ENCODE data around the gene RGS10.
A peak's percentile ranks its signal among the peaks of the same experiment; 100 is the strongest.

The RGS10 gene

DNA sequence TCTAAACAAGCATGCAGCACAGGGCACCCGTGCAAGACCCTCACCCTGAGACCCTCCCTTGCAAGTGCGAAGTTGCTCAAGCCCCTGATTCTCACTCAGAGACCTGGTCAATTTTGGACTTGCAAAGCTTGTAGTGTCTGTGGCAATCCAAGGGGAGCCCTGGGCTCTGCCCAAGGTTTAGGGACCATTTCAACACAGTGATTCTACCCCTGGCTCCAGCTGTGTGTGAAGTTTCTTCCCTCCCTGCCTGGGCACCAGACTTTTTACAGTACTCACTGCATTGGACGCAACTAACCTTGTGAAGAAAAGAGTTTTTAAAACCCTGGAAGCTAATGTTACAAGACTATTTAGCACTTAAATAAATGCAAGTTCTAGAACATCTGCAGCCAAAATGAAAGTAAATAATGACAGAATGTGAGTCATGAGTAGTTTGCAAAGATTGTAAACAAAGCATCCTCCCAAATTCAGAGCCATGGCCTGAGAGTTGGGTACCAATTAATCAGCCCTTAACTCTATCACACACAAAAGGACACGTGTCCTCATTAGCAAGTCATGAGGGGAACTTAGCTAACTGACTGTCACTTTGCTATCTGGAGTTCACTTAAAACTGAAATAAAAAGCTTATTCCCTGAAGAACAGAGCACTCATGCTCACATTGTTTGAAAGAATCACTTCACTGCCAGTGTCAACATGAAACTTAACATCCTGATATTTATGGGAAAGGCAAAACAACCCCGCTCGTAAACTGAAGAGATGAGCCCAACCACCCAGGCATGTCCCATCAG lies 48.1 kb downstream of the RGS10 start:
- Mint-ChIP-seq H3K4me3 (no peak overlapping the region), H3K4me1 (peaks cover 64% of the 10 kb centered on the region), H3K36me3 (ENCODE audit: low read depth) (no peaks in the 10 kb centered on the region), H3K27ac (peak overlapping the region; percentile 74), H3K27me3 (ENCODE audit: low read depth, poor library complexity) (peaks cover 5% of the 10 kb centered on the region), H3K9me3 (no peaks in the 10 kb centered on the region)
- TF ChIP-seq, protein P1, sequence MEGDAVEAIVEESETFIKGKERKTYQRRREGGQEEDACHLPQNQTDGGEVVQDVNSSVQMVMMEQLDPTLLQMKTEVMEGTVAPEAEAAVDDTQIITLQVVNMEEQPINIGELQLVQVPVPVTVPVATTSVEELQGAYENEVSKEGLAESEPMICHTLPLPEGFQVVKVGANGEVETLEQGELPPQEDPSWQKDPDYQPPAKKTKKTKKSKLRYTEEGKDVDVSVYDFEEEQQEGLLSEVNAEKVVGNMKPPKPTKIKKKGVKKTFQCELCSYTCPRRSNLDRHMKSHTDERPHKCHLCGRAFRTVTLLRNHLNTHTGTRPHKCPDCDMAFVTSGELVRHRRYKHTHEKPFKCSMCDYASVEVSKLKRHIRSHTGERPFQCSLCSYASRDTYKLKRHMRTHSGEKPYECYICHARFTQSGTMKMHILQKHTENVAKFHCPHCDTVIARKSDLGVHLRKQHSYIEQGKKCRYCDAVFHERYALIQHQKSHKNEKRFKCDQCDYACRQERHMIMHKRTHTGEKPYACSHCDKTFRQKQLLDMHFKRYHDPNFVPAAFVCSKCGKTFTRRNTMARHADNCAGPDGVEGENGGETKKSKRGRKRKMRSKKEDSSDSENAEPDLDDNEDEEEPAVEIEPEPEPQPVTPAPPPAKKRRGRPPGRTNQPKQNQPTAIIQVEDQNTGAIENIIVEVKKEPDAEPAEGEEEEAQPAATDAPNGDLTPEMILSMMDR (IDR thresholded peaks at IDR 0.05), result no peak
- DNase-seq, result no peak

DNA sequence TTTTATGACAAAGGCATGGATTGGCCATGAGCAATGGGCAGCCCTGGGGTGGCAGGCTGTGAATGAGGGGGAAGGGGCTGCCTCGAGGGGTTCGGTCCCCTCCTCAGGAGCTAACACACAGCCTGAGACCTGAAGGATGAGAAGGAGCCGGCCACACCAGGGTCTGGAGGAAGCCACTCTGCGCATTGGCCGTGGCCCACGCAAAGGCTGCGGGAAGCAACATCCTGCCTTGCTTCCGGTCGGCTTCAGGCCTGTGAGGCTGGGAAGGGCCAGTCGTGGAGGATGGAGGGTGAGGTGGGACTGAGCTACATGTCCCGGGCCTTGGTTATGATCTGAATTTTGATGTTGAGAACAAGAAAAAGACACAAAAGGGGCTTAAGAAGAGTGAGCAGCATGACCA lies 49.4 kb downstream of the RGS10 start:
- Mint-ChIP-seq H3K9me3 (no peaks in the 10 kb centered on the region), H3K27me3 (ENCODE audit: low read depth, poor library complexity) (peaks cover 5% of the 10 kb centered on the region), H3K27ac (no peak overlapping the region), H3K4me3 (no peak overlapping the region), H3K36me3 (ENCODE audit: low read depth) (no peaks in the 10 kb centered on the region), H3K4me1 (peaks cover 61% of the 10 kb centered on the region)
- TF ChIP-seq, protein P1 (IDR thresholded peaks at IDR 0.05), result no peak
- DNase-seq, result no peak

DNA sequence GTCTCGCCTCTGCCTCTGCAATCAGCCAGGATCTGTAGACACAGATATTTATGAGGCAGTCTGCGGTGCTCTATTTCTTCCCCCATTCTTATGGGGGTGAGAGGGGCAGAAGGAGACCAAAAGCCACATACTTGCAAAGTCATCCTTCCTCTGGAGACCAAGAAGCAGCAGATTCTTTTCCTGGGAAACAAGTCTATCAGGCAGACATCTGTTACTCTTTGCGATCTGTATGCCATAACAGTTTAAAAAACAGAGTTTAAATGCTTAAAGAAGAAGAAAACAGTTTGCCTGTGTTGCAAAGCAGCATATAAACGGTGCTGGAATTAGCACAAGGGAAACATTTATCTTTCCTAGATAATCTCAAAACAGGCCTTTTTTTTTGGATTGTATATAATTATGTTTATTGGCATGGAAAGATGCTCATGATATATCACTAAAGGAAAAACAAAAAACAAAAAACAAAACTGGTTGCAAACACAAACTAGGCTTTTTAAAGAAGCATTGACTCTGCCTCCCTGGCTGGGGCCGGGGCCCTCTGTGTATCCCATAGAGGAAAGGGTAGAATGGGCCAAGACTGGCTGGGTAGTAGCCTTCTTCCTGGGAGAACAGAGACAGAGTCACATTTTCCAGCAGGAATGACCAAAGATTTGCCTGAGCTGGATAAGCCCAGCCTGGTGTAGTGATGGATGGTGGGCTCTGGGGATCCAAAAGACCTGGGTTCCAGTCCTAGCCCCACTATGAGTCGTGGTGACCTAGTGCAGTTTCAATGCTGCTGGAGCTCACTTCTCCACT lies 50.4 kb downstream of the RGS10 start:
- Mint-ChIP-seq H3K4me3 (no peak overlapping the region), H3K36me3 (ENCODE audit: low read depth) (no peaks in the 10 kb centered on the region), H3K27ac (peak overlapping the region; percentile 59), H3K27me3 (ENCODE audit: low read depth, poor library complexity) (peaks cover 5% of the 10 kb centered on the region), H3K9me3 (no peaks in the 10 kb centered on the region), H3K4me1 (peaks cover 53% of the 10 kb centered on the region)
- no peak for DNase-seq
- TF ChIP-seq, protein P1 (IDR thresholded peaks at IDR 0.05), result no peak

DNA sequence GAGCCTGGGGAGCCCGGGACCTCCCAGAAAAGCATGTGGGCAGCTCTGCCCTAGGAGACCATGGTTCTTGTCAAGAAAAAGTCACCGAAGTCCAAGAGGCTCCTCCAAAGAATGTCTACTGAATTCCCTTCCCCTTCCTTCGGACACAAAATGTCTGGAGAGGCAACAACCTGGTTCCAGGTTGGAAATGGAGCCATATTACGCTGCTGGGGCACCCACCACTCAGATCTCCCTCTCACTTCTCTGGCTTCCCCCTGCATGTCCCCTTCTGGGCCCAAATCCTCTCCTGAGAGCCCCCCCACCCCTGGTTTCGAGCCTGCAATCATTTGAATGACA lies 52.6 kb downstream of the RGS10 start:
- no peak for DNase-seq
- no peak overlapping the region for H3K4me3 Mint-ChIP-seq
- H3K36me3 Mint-ChIP-seq (ENCODE audit: low read depth), result no peaks in the 10 kb centered on the region
- TF ChIP-seq, protein P1 (IDR thresholded peaks at IDR 0.05), result peak; percentile 11
- H3K27ac Mint-ChIP-seq, result no peak overlapping the region
- no peaks in the 10 kb centered on the region for H3K9me3 Mint-ChIP-seq
- H3K4me1 Mint-ChIP-seq, result peaks cover 38% of the 10 kb centered on the region
- H3K27me3 Mint-ChIP-seq (ENCODE audit: low read depth, poor library complexity), result peaks cover 5% of the 10 kb centered on the region

DNA sequence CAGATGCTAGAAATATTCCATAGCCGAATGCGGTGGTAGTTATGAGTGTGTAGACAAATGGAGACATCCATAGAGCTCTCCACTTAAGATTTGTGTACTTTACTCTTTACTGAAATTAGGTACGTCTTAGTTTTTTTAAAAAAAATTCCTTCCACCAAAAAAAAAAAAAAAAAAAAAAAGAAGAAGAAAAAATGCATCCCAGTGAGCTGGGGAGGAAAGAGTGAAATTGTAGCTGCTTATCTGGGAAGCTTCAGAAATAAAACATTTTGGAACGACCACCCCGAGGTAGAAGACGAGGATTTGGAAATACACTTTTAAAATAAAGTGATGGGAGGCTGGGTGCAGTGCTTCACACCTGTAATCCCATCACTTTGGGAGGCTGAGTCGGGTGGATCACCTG lies 53.8 kb downstream of the RGS10 start:
- Mint-ChIP-seq H3K27me3 (ENCODE audit: low read depth, poor library complexity) (peaks cover 2% of the 10 kb centered on the region), H3K9me3 (no peaks in the 10 kb centered on the region), H3K27ac (no peak overlapping the region), H3K4me1 (peaks cover 25% of the 10 kb centered on the region), H3K36me3 (ENCODE audit: low read depth) (no peaks in the 10 kb centered on the region), H3K4me3 (no peak overlapping the region)
- DNase-seq, result no peak
- TF ChIP-seq, protein P1 (IDR thresholded peaks at IDR 0.05), result no peak

Measured in nephron progenitor cell (in vitro differentiated cells).